NCI-H2171 (cell line): Measurements from ENCODE around the gene HECW1.
A peak's percentile ranks its signal among the peaks of the same experiment; 100 is the strongest.
"Not testable (repeated sequence)": the region's sequence is repeated elsewhere in the genome, so short reads cannot be mapped to it uniquely, and the experiment has no call there.

ENCODE experiments used
- DNase-seq: peaks from one replicate; lab custom pipeline; 2025; lab: John Stamatoyannopoulos, UW

HECW1 gene

GRCh38 chr7:43309706-43310022 is 197.2 kb downstream of the HECW1 start:
- DNase-seq = no peak

DNA sequence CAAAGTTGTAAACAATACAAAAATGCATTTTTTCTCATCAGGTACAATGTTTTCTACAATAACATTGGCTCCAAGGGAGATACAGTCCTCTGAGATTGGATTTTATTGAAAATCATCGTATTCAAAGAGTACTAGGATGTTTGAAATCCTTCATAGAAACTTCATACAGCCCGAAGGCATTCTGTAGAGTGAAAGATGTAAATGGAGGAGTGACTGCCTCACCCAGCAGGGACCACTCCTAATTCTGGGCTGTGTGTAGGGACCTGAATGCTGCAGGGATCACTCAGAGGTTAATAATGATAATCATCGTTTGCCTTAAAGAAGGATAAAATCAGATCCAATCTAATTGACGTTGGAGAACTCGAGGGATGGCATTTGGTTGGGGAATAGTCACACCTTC is 198.6 kb downstream of the HECW1 start:
- no peak for DNase-seq

DNA sequence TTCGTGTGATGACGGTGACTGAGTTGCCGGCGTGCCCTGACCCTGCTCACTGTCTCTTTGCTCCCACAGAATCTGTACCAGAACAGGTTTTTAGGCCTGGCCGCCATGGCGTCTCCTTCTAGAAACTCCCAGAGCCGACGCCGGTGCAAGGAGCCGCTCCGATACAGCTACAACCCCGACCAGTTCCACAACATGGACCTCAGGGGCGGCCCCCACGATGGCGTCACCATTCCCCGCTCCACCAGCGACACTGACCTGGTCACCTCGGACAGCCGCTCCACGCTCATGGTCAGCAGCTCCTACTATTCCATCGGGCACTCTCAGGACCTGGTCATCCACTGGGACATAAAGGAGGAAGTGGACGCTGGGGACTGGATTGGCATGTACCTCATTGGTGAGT is 199.2 kb downstream of the HECW1 start:
- no peak for DNase-seq

DNA sequence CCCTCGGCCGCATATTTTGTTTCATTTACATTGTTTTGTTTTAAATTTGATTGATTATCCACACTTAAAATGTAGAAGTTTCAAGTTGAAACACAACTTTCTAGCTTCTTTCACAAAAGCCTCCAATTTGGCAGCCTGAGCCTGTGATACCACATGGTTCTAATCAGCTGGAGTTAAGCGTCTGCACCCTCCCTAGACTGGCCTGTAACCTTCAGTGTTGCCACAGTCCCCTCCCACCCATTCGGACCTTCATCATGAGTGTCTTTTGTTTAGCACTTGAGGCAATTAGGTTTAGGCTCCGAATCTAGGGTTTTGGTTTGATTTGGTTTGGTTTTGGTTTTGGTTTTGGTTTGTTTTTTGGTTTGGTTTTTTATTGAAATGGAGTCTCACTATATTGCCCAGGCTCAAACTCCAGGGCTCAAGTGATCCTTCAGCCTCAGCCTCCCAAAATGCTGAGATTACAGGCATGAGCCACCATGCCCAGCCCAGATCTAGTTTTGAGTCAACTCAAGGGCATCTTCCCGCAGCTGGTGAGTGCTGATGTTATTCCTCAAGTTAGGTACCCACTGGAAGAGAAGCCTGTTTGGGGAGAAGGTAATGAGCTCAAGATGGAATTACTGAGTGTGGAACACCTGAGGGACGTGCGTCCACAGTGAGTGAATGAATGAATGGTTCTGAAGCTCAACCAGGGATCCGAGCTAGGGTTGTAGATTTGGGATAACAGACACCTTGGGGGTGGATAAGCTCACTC is 201.4 kb downstream of the HECW1 start:
- DNase-seq = no peak

- no peak for DNase-seq
Measured at GRCh38 chr7:43314379-43315158, 202.1 kb downstream of the HECW1 start.

GRCh38 chr7:43317075-43317474 is 204.6 kb downstream of the HECW1 start:
- DNase-seq = no peak

- no peak for DNase-seq
Measured at GRCh38 chr7:43318188-43318770, 205.8 kb downstream of the HECW1 start.

- no peak for DNase-seq
Measured at GRCh38 chr7:43325595-43325994, 213.1 kb downstream of the HECW1 start.

GRCh38 chr7:43328336-43328735 is 215.9 kb downstream of the HECW1 start:
- no peak for DNase-seq

DNA sequence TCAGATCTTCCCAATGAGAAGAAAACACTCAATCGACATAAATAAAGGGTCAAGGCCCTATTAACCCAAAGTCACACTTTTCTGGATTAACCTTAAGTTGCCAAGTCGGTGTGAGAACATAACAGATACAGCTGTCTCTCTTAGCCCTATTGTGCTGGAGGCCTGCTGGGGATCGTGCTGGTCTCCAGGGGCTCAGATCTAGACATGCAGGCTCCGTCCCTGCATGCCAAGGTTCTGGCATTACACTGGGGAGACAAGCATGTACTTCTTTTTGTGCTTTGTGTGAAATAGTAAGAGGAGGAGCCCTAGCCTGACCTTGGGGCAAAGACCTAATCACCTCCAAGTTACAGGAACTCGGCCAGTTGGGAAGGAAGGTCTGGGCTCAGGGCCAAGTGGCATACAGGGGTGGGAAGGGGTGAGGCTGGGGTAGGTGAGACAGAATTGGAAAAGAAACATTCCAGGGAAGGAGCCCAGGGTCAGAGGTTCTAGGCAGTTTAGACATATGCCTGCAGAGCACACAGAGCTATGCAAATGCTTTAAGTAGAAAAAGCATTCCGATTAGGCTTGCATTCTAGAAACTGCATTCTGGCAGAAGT is 216.4 kb downstream of the HECW1 start:
- no peak for DNase-seq

GRCh38 chr7:43332193-43332796 is 219.8 kb downstream of the HECW1 start:
- DNase-seq = no peak

DNA sequence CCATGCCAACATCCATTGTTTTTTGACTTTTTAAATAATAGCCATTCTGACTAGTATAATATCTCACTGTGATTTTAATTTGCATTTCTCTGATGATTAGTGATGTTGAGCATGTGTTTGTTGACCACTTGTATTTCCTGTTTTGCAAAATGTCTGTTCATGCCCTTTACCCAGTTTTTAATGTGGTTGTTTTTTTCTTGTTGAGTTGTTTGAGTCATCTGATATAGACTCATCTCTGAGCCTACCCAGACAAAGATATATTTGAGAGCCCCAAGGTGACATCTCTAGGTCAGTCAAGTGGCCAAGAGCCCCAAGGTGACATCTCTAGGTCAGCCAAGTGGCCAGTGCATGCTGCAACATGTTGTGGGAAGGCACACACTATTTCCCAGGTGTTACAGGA is 224.7 kb downstream of the HECW1 start:
- DNase-seq = no peak

DNA sequence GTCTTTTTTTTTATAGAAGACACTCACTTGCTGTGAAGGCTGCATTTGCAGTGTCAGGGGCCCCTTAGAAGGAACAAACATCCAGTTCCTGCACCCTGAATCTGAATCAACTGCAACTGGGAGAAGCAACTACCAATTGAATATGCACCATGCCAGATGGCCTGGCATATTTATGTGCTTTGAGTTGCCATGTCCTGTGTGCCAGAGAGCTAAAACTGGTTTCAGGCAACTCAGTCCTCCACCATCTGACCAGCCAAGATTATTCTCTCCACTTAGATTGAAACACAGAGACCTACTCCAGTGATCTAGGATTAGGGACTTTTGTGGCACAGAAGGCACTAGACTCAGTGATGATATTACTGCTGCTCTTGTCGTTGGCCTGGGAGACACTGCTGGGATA is 225.4 kb downstream of the HECW1 start:
- no peak for DNase-seq

DNA sequence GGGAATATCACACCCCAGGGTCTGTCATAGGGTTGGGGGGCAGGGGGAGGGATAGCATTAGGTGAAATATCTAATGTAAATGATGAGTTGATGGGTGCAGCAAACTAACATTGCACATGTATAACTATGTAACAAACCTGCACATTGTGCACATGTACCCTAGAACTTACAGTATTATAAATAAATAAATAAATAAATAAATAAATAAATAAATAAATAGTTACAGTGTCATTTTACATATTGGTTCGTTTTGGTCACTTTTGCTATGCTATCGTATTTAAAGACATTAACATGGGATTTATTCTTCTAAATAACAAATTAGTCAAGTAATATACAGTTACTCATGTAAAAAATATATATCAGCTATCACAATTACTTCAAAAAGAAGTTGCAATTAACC is 228.7 kb downstream of the HECW1 start:
- no peak for DNase-seq

DNA sequence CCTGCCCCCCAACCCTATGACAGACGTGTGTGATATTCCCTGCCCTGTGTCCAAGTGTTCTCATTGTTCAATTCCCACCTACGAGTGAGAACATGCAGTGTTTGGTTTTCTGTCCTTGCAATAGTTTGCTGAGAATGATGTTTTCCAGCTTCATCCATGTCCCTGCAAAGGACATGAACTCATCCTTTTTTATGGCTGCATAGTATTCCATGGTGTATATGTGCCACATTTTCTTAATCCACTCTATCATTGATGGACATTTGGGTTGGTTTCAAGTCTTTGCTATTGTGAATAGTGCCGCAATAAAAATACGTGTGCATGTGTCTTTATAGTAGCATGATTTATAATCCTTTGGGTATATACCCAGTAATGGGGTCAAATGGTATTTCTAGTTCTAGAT is 231.0 kb downstream of the HECW1 start:
- not testable (repeated sequence) for DNase-seq

GRCh38 chr7:43345696-43346095 is 233.2 kb downstream of the HECW1 start:
- not testable (repeated sequence) for DNase-seq

DNA sequence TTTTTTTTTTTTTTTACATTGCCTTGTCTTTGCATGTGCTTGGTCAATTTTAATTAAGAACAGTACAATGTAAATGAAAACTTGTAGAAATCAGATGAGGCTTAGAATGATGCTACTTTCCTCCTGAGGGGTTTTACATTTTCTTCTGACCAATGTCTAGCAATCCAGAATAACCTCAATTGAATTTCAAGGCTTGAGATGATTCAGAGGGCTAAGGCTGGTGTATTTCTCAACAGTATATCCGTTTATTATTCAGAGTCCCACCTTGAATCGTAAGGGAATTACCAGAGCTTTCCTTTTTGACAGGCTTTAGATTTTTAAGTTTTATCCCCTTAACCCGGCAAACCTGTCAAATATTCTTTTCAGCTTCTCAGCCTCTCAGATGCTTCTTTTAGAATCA is 239.2 kb downstream of the HECW1 start:
- DNase-seq = no peak

GRCh38 chr7:43353902-43354301 is 241.5 kb downstream of the HECW1 start:
- no peak for DNase-seq

DNA sequence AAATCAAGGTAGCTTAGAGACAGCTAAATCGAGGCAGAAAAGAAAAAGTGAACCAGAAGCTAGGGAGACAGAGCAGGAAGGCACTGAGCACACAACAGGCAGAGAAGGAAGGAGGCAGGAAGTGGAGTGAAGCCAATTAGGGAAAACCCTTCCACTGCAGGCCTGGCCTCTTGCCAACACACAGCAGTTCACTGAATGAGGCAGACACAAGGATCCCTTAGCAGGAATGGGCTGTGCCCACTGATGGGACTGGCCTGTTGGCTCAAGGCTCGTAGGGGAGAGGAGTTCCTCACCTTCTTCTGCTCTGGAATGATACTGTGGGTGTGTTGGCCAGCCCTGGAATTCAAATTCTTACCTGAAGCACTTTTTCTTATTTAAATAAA is 250.2 kb downstream of the HECW1 start:
- DNase-seq = peak; percentile 27

GRCh38 chr7:43363035-43363791 is 250.8 kb downstream of the HECW1 start:
- DNase-seq = peak; percentile 40

DNA sequence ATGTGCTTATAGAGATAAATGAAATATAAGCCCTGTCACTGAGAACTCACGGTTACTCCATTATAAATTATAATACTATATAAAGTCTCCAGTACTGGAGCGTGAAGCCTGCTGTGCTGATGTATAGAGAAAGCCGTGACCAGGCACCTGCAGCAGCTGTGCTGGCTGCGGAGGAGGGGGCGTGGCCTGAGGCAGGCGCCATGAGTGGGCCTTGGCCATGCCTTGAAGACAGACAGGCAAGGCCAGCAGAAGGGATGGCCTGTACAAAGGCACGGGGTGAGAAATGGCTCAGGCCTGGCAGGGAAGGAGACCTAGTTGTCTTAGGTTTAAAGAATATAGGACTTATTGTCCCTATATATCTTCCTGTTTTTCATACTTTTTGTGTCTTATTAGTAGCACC is 251.9 kb downstream of the HECW1 start:
- no peak for DNase-seq
